GM12864 (cell line): Measurements from ENCODE around the gene SELENOF.

Experiments used
- DNase-seq: peaks from one replicate; pipeline ENCODE4 v3.0.0-alpha.2; 2011; ENCODE audit warnings: low read depth
- H3K4me3 ChIP-seq: 2 replicates; pipeline ENCODE4 v1.5.1; 2011; ENCODE audit warnings: mild to moderate bottlenecking, low read depth, low read length, control low read depth
- TF ChIP-seq, protein P1 (sequence below): IDR thresholded peaks from 2 replicates; pipeline ENCODE4 v1.5.1; 2011; ENCODE audit warnings: low read depth, mild to moderate bottlenecking, moderate library complexity, low read length, control low read depth, inconsistent platforms; ENCODE audit errors: missing control alignments

SELENOF gene

DNA sequence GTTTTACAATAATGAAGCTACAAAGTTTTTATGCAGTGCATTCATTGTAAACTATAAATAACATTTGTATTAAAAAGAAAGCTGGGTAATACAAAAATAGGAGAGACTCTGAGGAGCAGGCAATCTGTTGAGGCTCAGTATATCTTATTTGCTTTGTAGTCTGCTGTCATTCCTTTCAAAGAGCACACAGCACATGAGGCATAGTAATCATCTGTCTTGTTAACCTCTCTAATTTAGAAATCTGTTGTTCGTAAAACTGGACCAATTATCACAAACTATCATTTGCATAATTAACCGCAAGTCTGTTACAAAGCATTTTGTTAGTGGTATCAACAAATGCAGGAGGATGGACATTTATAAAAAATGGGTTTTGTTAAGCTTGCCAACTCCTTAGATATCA, 51.0 kb downstream of the SELENOF start:
- no peak for DNase-seq
- TF ChIP-seq, protein P1, sequence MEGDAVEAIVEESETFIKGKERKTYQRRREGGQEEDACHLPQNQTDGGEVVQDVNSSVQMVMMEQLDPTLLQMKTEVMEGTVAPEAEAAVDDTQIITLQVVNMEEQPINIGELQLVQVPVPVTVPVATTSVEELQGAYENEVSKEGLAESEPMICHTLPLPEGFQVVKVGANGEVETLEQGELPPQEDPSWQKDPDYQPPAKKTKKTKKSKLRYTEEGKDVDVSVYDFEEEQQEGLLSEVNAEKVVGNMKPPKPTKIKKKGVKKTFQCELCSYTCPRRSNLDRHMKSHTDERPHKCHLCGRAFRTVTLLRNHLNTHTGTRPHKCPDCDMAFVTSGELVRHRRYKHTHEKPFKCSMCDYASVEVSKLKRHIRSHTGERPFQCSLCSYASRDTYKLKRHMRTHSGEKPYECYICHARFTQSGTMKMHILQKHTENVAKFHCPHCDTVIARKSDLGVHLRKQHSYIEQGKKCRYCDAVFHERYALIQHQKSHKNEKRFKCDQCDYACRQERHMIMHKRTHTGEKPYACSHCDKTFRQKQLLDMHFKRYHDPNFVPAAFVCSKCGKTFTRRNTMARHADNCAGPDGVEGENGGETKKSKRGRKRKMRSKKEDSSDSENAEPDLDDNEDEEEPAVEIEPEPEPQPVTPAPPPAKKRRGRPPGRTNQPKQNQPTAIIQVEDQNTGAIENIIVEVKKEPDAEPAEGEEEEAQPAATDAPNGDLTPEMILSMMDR = no peak

DNA sequence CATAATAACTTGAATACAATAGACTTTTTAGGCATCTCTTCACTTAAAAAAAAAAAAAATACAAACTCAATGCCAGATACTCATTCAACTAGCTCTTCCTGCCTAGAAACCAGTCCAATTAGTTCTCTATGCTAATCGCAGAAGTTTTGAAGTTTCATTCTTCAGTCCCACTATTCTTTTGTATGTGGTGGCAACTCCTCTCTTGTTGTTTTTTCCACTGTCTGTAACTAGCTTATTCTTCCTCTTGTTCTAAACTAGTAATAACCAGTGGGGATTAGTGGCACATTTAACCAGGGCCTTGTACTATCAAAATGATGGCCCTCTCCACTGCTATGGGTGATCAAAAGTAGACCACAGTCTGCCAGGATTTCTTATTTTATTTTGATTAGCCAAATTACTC, 52.5 kb downstream of the SELENOF start:
- TF ChIP-seq, protein P1 = no peak
- no peak overlapping the region for H3K4me3 ChIP-seq
- no peak for DNase-seq

More for the DNA sequence above, 51.0 kb downstream of the SELENOF start:
- H3K4me3 ChIP-seq = no peak overlapping the region

DNA sequence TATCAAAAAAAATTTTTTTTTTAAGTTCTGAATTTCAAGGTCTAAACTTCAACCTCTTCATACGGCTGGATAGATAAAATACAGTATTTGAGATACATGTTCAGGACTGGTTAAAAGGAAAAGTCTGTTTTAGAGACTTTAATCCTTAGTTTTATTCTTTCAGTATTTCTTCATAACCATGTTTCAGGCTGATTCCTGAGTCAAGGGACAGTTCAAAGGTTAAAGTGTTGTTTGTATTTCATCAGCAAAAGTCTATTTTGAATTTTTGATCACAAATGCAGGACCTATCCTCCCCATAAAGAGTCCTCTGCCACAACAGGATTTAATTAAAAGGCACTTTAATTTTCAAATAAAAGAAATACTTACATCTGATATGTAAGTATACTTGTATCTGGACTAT, 53.5 kb downstream of the SELENOF start:
- DNase-seq = no peak

DNA sequence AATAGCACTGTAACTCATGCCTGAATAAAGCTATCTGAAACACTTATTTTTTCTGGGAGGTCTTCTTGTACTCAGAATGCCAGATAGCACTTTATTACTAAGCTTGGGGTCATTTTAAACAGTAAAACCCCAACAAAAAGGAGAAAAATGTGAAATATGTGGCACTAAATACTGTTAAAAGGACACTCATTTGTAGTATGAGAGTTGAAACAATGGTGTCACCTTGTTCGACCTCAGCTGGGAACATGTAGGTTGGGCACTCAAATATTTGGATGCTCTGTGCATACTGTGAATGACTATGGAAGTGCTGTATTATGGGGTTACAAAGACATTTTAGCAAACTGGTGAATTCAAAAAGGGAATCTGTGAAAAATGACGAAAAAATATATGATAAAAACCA, 53.9 kb downstream of the SELENOF start:
- TF ChIP-seq, protein P1 = no peak
- H3K4me3 ChIP-seq = no peak overlapping the region
- DNase-seq = no peak

More for the DNA sequence above, 53.5 kb downstream of the SELENOF start:
- TF ChIP-seq, protein P1 = no peak
- no peak overlapping the region for H3K4me3 ChIP-seq

DNA sequence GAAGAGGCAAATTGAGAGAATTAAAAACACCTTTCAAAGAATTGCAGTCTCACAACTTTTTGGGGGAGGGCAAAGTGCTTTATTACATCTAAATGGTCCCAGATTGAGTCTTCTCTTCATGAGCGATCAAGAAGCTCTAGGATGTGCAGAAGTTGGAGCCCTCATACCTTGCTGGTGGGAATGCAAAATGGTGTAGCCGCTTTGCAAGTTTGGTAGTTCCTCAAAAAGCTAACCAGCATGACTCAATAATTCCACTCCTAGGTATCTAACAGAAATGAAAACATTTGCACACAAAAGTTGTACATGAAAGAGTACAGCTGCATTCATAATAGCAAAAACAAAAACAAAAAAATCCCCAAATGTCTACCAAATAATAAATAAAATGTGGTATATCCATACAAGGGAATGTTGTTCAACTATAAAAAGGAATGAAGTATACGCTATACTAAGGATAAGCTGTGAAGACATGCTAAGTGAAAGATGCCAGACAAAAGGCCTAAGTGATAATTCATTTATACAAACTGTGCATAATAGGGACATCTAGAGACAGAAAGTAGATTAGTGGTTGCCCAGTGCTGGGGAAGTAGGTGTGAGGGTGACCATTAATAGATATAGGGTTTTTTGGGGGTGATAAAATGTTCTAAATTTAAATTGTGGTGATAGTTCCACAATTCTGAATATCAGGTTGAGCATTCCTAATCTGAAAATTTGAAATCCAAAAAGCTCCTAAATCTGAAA, 55.2 kb downstream of the SELENOF start:
- TF ChIP-seq, protein P1 = no peak
- DNase-seq = peak; percentile 34
- H3K4me3 ChIP-seq = no peak overlapping the region

DNA sequence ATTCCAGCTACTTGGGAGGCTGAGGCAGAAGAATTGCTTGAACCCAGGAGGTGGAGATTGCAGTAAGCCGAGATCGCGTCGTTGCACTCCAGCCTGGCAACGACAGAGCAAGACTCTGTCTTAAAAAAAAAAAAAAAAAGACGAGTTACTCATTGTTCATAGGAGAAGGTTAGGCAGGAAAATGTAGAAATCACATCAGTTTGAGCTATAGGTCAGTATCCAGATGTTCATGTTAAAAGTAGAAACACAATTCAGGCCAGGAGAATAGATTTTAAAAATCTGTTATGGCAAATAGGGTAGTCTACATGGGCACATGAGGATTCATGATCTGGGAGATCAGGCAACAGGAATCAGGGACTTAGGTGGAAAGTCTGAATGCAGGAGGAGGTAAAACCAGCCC, 57.7 kb downstream of the SELENOF start:
- TF ChIP-seq, protein P1 = no peak
- H3K4me3 ChIP-seq = no peak overlapping the region
- DNase-seq = no peak

DNA sequence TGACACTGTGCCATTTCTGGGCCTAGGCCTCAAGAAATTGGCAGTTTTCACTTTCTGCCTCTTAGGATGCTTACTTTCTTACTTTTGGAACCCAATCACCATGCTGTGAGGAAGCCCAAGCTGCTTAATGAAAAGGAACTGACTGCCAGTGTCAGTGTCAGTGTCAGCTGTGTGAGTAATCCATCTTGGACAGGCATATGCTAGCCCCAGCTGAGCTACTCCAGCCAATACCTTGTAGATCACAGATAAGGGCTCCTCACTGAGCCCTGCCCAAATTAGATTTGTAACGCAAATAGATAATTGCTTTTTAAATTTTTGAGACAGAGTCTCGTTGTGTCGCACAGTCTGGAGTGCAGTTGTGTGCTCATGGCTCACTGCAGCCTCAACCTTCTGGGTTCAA, 59.6 kb downstream of the SELENOF start:
- DNase-seq = no peak
- TF ChIP-seq, protein P1 = no peak
- no peak overlapping the region for H3K4me3 ChIP-seq
